Neural cell (in vitro differentiated cells): ENCODE results near the gene CLSTN1. TPM values are rescaled to one million over a fixed set of nuclear protein-coding genes. Genes with fewer than 3 reads are reported as not detected.

Experiments
- H2AFZ ChIP-seq: fragments of 200-600, 300-800 bp; sonication (generic), shearing (Covaris generic); 2 replicates; pipeline ENCODE4 v1.6.0; 2014; ENCODE audit warnings: low read depth, mild to moderate bottlenecking, antibody characterized with exemption, low read length, moderate library complexity
- H3F3A ChIP-seq: fragments of 200-600 bp; shearing (Covaris generic); 2 replicates; pipeline ENCODE4 v1.6.1; 2016; ENCODE audit warnings: mild to moderate bottlenecking, moderate library complexity, mixed read lengths, antibody characterized with exemption, low read length; ENCODE audit not compliant: insufficient read depth, poor library complexity, severe bottlenecking
- H3K27ac ChIP-seq: fragments of 200-600, 300-800 bp; sonication (generic), shearing (Covaris generic); 2 replicates; pipeline ENCODE4 v1.5.1; 2014; ENCODE audit warnings: mild to moderate bottlenecking, low read length, moderate library complexity
- H3K27me3 ChIP-seq: fragments of 300-800, 200-600 bp; sonication (generic), shearing (Covaris generic); 2 replicates; pipeline ENCODE4 v1.6.0; 2014; ENCODE audit warnings: mild to moderate bottlenecking, low read depth, low read length, moderate library complexity; ENCODE audit not compliant: insufficient read depth
- H3K36me3 ChIP-seq: fragments of 300-800, 200-600 bp; sonication (generic), shearing (Covaris generic); 2 replicates; pipeline ENCODE4 v1.5.1; 2014; ENCODE audit warnings: mild to moderate bottlenecking, antibody characterized with exemption, low read length, moderate library complexity; ENCODE audit not compliant: insufficient read depth
- H3K4me2 ChIP-seq: fragments of 300-800, 200-600 bp; sonication (generic), shearing (Covaris generic); 2 replicates; pipeline ENCODE4 v1.6.0; 2014; ENCODE audit warnings: mild to moderate bottlenecking, low read length
- H3K4me3 ChIP-seq: fragments of 300-800, 200-600 bp; sonication (generic), shearing (Covaris generic); 2 replicates; pipeline ENCODE4 v1.5.1; 2014; ENCODE audit warnings: mild to moderate bottlenecking, low read length, moderate library complexity
- H3K79me2 ChIP-seq: fragments of 200-600 bp; shearing (Covaris generic); replicated peaks from 2 replicates; pipeline ENCODE4 v1.6.0; 2014; ENCODE audit warnings: mild to moderate bottlenecking, low read length, moderate library complexity; ENCODE audit not compliant: insufficient read depth
- H3K9ac ChIP-seq: fragments of 300-800, 200-600 bp; sonication (generic), shearing (Covaris generic); 2 replicates; pipeline ENCODE4 v1.6.1; 2016; ENCODE audit warnings: mild to moderate bottlenecking, low read length, mixed read lengths
- H3K9me2 ChIP-seq: fragments of 200-600 bp; shearing (Covaris generic); 2 replicates; pipeline ENCODE4 v1.6.1; 2016; ENCODE audit warnings: mild to moderate bottlenecking, low read length, mixed read lengths; ENCODE audit not compliant: insufficient read depth
- H3K9me3 ChIP-seq: fragments of 200-600, 300-800 bp; sonication (generic), shearing (Covaris generic); 2 replicates; pipeline ENCODE4 v1.6.1; 2016; ENCODE audit warnings: mild to moderate bottlenecking, mixed run types, low read length, moderate library complexity, mixed read lengths
- H4K20me1 ChIP-seq: fragments of 200-600 bp; shearing (Covaris generic); 2 replicates; pipeline ENCODE4 v1.6.1; 2016; ENCODE audit warnings: mild to moderate bottlenecking, mixed run types; ENCODE audit not compliant: insufficient read depth
- EP300 ChIP-seq: fragments of 450-650 bp; conservative IDR thresholded peaks from 2 replicates; pipeline ENCODE4 v1.6.1; 2014; ENCODE audit warnings: antibody characterized with exemption, mild to moderate bottlenecking, moderate library complexity; ENCODE audit not compliant: poor library complexity, severe bottlenecking
- EZH2 ChIP-seq: fragments of 200-600, 300-800 bp; shearing (Covaris generic), sonication (generic); IDR thresholded peaks from 2 replicates; pipeline ENCODE4 v1.6.1; 2014; ENCODE audit warnings: antibody characterized with exemption, low read length, borderline replicate concordance, mild to moderate bottlenecking; ENCODE audit not compliant: insufficient read depth, poor library complexity, severe bottlenecking
- MXI1 ChIP-seq: fragments of 450-650 bp; conservative IDR thresholded peaks from 2 replicates; pipeline ENCODE4 v1.6.1; 2014; ENCODE audit warnings: antibody characterized with exemption, mild to moderate bottlenecking; ENCODE audit not compliant: poor library complexity, severe bottlenecking
- POLR2AphosphoS5 ChIP-seq: IDR thresholded peaks from 2 replicates; pipeline ENCODE4 v1.6.1; 2012
- RAD21 ChIP-seq: fragments of 450-650 bp; conservative IDR thresholded peaks from 2 replicates; pipeline ENCODE4 v1.6.1; 2014; ENCODE audit warnings: antibody characterized with exemption, mild to moderate bottlenecking, moderate library complexity
- REST ChIP-seq: IDR thresholded peaks from 2 replicates; pipeline ENCODE4 v1.6.1; 2012; ENCODE audit warnings: borderline replicate concordance
- SMC3 ChIP-seq: fragments of 450-650 bp; conservative IDR thresholded peaks from 2 replicates; pipeline ENCODE4 v1.6.1; 2014; ENCODE audit warnings: antibody characterized with exemption, mild to moderate bottlenecking, moderate library complexity; ENCODE audit not compliant: poor library complexity
- TAF1 ChIP-seq: IDR thresholded peaks from 2 replicates; pipeline ENCODE4 v1.6.1; 2012; ENCODE audit warnings: low read depth
- polyA plus RNA-seq: library from polyadenylated mRNA; depleted of rRNA; stranded (reverse); fragments of >200 nt; gene quantifications from 2 replicates; pipeline ENCODE4 v1.2.3, GENCODE V29; 2014
- TF ChIP-seq, protein P1 (sequence below): fragments of 450-650 bp; IDR thresholded peaks from 2 replicates; pipeline ENCODE4 v1.5.1; 2014; ENCODE audit warnings: antibody characterized with exemption, mild to moderate bottlenecking, moderate library complexity; ENCODE audit not compliant: poor library complexity, severe bottlenecking

CLSTN1 gene
- polyA plus RNA-seq, 1 donor from 2014 or later = 77.2 TPM

GRCh38 chr1:9719978-9720722 lies 103.6 kb downstream of the CLSTN1 start:
- H3K36me3 ChIP-seq = no peaks in the 10 kb centered on the region
- H3K9me2 ChIP-seq = no peaks in the 10 kb centered on the region
- no peak overlapping the region for H3K4me3 ChIP-seq
- no peak overlapping the region for H3K9ac ChIP-seq
- no peaks in the 10 kb centered on the region for H4K20me1 ChIP-seq
- H3K27ac ChIP-seq = no peak overlapping the region
- H3F3A ChIP-seq = no peaks in the 10 kb centered on the region
- H2AFZ ChIP-seq = no peak overlapping the region
- no peaks in the 10 kb centered on the region for H3K9me3 ChIP-seq
- H3K4me2 ChIP-seq = no peak overlapping the region
- H3K79me2 ChIP-seq = no peaks in the 10 kb centered on the region
- H3K27me3 ChIP-seq = no peaks in the 10 kb centered on the region
- TF ChIP-seq TAF1 (no peak), EZH2 (no peak), EP300 (no peak), MXI1 (no peak), RAD21 (no peak), REST (no peak), POLR2AphosphoS5 (no peak), SMC3 (no peak)
- TF ChIP-seq, protein P1, sequence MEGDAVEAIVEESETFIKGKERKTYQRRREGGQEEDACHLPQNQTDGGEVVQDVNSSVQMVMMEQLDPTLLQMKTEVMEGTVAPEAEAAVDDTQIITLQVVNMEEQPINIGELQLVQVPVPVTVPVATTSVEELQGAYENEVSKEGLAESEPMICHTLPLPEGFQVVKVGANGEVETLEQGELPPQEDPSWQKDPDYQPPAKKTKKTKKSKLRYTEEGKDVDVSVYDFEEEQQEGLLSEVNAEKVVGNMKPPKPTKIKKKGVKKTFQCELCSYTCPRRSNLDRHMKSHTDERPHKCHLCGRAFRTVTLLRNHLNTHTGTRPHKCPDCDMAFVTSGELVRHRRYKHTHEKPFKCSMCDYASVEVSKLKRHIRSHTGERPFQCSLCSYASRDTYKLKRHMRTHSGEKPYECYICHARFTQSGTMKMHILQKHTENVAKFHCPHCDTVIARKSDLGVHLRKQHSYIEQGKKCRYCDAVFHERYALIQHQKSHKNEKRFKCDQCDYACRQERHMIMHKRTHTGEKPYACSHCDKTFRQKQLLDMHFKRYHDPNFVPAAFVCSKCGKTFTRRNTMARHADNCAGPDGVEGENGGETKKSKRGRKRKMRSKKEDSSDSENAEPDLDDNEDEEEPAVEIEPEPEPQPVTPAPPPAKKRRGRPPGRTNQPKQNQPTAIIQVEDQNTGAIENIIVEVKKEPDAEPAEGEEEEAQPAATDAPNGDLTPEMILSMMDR = no peak

DNA sequence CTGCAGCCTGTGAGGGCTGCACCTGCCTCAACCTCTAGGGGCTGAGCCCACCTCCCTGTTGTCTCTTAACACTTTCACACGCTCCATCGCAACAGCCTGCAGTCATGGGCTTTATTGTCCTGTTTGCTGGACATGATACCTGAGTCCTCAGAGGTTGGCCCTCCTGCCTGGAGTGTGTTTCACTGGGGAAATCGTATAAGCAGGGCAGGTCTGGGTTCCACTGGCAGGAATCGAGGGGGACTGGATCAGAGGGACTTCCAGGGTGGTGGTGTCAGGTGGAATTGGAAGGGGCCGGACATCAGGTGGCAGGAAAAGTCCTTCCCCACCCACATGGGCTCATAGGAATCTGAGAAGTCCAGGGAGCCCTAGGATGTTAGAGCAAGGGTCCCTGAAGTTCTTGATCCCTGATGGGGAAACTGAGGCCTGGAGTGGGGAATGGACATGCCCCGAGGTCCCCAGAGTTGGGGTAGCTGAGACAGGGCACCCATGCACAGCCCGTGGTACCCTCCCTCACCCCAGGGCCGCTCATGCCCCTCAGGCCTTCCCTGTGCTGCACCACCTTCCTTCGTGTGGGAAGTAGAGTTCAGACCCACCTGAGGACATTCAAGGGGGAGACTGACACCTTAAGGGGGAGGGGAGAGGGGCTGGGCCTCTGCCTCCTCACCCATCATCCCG lies 105.6 kb downstream of the CLSTN1 start:
- no peak overlapping the region for H3K4me3 ChIP-seq

More for the DNA sequence above, 105.6 kb downstream of the CLSTN1 start:
- no peaks in the 10 kb centered on the region for H4K20me1 ChIP-seq
- H3K36me3 ChIP-seq = no peaks in the 10 kb centered on the region
- TF ChIP-seq REST = no peak
- TF ChIP-seq, protein P1 = no peak
- TF ChIP-seq EP300 = no peak
- TF ChIP-seq RAD21 = no peak
- no peak for TF ChIP-seq EZH2
- no peak for TF ChIP-seq MXI1
- no peak for TF ChIP-seq SMC3
- TF ChIP-seq TAF1 = no peak
- TF ChIP-seq POLR2AphosphoS5 = no peak
- H3K27ac ChIP-seq = no peak overlapping the region
- H3K9ac ChIP-seq = no peak overlapping the region
- no peaks in the 10 kb centered on the region for H3K9me3 ChIP-seq
- no peaks in the 10 kb centered on the region for H3F3A ChIP-seq
- no peak overlapping the region for H3K4me2 ChIP-seq
- H2AFZ ChIP-seq = no peak overlapping the region
- H3K79me2 ChIP-seq = no peaks in the 10 kb centered on the region
- H3K27me3 ChIP-seq = no peaks in the 10 kb centered on the region
- no peaks in the 10 kb centered on the region for H3K9me2 ChIP-seq
